Epidermal melanocyte (primary cell): Measurements from ENCODE around the gene POLN.

ENCODE experiments used
- DNase-seq: peaks from one replicate; pipeline ENCODE4 v3.0.0; 2011; ENCODE audit warnings: low spot score; ENCODE audit not compliant: insufficient read length

Gene POLN

GRCh38 chr4:2071252-2071911 is 170.5 kb downstream of the POLN start:
- no peak for DNase-seq

- DNase-seq: no peak
Observed at GRCh38 chr4:2070421-2071251, 171.3 kb downstream of the POLN start.

- DNase-seq: no peak
Observed at GRCh38 chr4:2069986-2070385, 171.9 kb downstream of the POLN start.

DNA sequence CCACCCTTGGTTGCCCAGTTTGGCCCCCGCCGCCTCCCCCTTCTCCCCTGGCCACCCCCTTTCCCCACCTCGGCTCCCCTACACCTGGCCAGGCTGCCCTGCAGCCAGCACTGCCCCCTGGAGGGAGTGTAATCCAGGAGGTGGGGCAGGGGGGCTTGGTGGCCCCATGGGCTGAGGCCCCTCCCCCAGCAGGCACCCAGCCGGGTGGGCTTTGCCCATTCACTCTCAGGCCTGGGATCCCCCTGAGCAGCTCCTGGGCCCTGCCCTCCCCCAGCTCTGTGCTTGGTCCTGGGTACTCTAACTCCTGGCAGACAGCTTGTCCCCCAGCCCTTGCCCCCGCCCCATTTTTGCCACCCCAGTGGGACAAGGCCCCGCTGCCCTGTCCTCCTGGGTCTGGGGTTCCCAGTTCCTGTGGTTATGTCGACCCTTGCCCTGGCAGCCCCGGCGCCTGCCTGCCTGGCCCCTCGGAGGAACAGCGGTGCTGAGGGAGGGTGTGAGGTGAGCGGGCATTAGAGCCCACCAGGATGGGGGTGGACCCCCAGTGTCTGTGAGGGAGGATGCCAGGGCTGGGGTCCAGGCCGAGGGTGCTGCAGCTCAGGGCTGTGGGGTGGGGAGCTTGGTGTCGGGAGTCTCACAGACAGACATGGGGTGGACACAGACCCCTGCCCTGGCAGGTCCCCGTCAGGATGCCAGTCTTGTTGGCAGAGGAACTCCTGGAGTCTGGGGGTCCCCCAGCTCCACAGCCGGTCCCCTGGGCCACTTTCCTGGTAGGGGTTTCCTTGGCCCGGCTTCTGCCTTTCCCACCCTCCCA is 172.6 kb downstream of the POLN start:
- no peak for DNase-seq

GRCh38 chr4:2068566-2068965 is 173.4 kb downstream of the POLN start:
- no peak for DNase-seq

DNA sequence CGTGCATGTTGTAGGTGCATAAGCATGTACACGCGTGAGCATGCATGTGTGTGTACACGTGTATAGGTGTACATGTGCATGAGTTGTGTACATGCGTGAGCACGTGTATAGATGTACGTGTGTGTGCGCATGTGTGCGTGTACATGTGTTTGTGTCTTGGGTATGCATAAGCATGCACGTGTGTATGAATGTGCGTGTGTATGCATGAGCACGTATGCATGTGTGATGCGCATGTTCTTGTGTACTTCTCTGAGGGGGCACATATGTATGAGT is 173.8 kb downstream of the POLN start:
- DNase-seq: no peak

DNA sequence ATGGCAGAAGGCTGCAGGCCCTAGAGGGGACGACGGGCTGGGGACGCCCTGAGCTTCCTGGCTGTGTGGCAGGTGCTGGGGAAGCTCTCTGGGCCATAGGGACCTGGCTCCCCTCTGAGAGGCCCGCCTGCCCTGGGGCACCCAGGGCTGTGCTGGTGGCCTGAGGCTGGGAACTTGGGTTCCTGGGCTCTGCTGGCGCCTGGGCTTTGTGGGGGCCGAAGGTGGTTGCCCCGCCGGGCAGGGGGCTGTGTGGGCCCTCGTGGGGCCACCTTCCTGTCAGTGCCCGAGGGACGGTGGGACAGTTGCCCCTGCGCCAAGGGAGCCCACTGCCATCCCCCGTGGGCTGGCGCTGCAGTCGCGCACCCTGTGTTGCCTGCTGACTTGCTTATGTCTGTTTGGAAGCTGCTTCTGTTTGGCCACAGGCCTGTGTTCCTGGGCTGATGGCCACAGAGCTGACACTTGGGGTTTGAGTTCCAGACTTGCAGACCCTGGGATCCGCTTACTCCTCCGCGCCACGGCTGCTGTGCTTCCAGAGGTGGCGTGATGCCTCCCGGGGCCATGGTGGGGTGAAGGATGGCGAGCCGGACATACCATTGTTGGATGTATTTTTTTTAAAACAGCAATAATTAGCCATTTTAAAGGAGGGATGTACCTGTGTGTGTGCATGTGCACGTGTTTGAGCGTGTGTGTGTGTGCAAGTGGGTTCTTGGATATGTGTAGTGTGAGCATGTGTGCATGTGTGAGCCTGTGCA is 174.3 kb downstream of the POLN start:
- no peak for DNase-seq

DNA sequence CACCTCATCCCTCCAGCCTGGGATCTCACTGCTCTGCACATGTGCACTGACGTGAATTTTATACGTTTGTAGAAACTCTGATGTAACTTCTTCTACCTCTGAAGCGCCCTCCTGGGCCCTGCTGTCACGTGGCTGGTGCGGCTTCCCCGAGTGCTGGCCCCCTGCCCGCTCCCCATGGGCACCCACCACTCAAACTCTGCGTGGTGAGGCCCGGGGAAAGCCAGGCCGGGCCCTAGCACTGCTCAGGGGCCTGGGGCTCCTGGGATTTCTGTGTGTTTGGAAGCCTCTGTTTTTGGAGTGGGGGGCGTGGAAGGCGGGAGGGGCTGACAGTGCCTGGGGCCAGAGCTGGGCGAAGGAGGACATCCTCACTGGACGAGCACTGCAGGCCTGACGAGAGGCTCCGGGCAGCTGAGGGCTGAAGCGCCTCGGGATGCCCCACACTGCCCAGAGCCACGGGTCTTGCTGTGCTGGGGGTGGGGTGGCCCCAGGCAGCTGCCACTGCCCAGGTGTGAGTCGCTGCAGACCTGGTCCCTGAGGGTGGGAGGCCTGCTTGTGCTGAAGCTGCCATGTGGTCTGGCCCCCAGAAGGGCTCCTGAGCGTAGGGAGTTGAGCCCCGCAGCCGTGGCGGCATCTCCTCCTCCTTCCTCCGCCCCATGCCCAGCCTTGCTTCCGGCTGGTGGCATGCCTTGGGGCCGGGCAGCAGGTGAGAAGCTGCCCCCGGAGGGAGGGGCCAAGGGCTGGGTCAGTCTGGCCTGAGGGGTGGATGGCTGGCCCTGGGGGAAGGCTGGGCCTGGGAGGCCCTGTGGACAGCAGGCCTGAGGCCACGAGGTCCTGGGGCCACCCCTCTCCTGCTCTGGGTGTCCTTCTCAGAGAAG is 175.1 kb downstream of the POLN start:
- DNase-seq: no peak

DNA sequence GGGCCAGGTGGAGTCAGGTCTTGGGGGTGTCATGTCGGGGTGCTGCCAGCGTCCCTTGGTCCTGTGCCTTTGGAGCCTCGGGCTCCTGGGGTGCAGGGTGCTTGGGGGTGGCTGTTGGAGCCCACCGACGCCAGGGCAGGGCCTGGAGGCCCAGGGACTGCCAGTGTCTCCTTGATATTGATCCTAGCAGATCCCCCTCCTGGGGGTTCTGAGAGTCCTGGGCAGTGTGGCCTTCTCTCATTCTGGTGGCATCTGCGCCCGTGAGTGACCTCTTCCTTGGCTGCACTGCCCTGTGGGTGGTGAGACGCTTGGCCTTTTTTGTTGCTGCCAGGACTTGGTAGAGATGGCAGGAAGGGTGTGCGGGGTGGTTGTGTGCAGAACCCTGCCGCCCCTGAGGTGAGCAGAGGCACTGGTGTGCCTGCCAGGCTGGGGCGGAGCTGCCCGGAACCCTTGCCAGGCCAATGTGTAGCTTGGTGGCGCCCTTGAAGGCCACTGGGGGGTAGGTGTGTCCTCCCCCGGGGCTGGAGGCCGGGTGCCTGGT is 175.8 kb downstream of the POLN start:
- DNase-seq: no peak

GRCh38 chr4:2065106-2065930 is 176.6 kb downstream of the POLN start:
- DNase-seq: no peak

DNA sequence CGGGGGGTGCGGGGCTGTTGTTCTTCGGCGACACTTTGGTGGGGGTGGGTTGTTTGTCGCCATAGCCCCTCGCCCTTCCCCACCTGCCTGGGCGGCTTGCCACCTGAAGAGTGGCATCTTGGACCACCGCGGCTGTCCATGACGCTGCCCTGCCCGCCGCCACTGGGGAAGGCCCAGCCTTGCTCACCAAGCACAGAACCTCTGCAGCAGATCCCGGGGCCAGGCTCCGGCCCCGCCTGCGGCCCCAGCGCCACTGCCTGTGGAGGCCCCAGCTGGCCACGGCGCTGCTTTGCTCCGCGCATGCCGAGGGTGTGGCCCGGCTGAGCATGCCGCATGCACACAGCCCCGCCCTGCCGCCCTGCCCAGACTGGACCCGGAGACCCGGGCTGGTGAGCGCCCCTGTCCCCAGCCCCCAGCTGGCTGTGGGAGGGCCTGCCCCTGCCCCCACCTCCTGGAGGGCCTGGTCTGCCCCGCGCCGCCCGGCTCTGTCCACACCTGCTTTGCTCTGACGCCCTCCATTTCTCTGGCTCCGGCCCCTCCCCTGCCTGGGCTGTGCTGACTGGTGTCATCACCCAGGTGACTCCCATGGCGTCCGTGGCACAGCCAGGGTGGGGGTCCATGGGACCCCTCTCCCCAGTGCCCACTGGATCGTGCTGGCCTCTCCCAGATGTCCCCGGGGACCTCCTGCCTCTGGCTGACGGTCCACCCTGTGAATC is 177.5 kb downstream of the POLN start:
- DNase-seq: no peak

DNA sequence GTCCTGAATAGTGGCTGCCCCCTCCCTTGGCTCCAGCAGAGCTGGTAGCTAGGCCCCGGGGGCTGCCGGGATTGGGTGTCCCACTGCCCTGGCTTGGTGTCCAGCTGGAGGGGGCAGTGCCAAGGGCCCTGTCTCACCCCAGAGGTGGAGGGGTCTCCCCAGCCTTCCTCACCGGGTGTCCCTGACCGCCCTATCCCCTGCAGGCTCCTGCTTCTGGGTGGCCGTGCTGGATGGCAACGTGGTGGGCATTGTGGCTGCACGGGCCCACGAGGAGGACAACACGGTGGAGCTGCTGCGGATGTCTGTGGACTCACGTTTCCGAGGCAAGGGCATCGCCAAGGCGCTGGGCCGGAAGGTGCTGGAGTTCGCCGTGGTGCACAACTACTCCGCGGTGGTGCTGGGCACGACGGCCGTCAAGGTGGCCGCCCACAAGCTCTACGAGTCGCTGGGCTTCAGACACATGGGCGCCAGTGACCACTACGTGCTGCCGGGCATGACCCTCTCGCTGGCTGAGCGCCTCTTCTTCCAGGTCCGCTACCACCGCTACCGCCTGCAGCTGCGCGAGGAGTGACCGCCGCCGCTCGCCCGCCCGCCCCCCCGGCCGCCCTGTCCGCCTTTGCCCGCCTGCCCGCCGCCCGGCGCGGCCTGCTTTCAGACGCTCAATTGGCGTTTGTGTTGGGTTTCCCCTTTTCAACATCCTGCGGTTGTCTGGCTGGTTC is 178.2 kb downstream of the POLN start:
- no peak for DNase-seq

DNA sequence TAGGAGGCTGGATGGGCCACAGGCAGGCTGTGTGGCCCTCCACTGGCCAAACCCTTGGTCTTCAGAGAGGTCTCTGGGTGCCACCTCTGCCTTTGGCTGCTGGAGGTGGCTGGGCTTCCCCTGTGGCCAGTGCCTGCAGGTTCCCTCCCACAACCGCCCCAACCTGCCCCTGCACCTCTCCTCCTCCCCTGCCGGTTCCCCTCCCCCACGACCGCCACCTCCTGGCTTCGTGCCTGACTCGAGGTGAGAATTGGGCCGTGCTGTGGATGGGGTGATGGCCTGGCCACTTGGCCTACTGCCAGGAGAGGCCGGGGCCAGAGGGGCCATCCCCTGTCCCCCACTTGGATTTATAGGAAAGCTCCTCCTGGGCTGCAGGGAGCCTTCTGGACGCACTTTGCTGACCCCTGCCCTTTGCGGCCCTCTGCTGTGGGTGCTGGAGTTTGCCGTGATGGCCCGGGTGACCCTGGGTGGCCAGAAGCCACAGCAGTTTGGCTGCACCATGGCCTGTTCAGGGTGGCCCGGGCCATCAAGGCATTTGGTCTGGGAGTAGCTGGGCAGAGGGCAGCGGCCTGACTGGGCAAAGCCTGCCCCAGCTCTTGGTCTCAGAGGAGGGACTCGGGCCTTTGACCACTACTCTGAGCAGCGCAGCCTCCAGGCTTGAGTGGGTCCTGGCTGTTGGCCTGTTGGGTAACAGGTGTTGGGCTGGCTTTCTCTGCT is 179.0 kb downstream of the POLN start:
- DNase-seq: no peak

- DNase-seq: no peak
Observed at GRCh38 chr4:2062168-2062807, 179.6 kb downstream of the POLN start.

- DNase-seq: no peak
Observed at GRCh38 chr4:2061186-2062131, 180.5 kb downstream of the POLN start.

GRCh38 chr4:2060611-2061185 is 181.2 kb downstream of the POLN start:
- no peak for DNase-seq
